RWPE1 (cell line): ENCODE data around the gene DMD.

Experiments used
- CTCF ChIA-PET: fragments of 350-600 bp; sonication (Branson Sonifier 250); formaldehyde crosslinking; extraction: SDS; loops from one replicate; lab custom pipeline; 2021; lab: Yijun Ruan, JAX
- POLR2A ChIA-PET: fragments of 400-600 bp; formaldehyde crosslinking; extraction: SDS; loops from one replicate; lab custom pipeline; 2020; ENCODE audit warnings: antibody characterized with exemption; ENCODE audit not compliant: low non-redundant PET; lab: Yijun Ruan, JAX
- DNase-seq: peaks from one replicate; pipeline ENCODE4 v3.0.0; 2012; ENCODE audit warnings: low spot score
- H3K27ac ChIP-seq: fragments of 450-650 bp; 2 replicates; pipeline ENCODE4 v1.5.1; 2017
- CTCF ChIP-seq: fragments of 450-650 bp; conservative IDR thresholded peaks from 2 replicates; pipeline ENCODE4 v1.5.1; 2017; ENCODE audit warnings: low read depth, mild to moderate bottlenecking

Gene DMD

GRCh38 chrX:32851556-32851955, 359.8 kb downstream of the DMD start:
- ChIA-PET POLR2A (no interaction called here), CTCF (no interaction called here)
- H3K27ac ChIP-seq = no peak overlapping the region
- no peak for TF ChIP-seq CTCF
- DNase-seq = no peak

- CTCF ChIA-PET = interaction anchor here (0.7 kb wide), 1 partner anchor 18 kb away, joined by 5 read pairs; no protein-coding TSS in a partner anchor
- DNase-seq = no peak
- POLR2A ChIA-PET = no interaction called here
- no peak for TF ChIP-seq CTCF
- no peak overlapping the region for H3K27ac ChIP-seq
Observed at GRCh38 chrX:32847921-32848320, 363.4 kb downstream of the DMD start.

- CTCF ChIA-PET = no interaction called here
- no peak overlapping the region for H3K27ac ChIP-seq
- POLR2A ChIA-PET = no interaction called here
- TF ChIP-seq CTCF = no peak
- DNase-seq = no peak
Observed at GRCh38 chrX:32842053-32842452, 369.3 kb downstream of the DMD start.

- H3K27ac ChIP-seq = no peak overlapping the region
- no peak for DNase-seq
- no peak for TF ChIP-seq CTCF
- POLR2A ChIA-PET = no interaction called here
- CTCF ChIA-PET = no interaction called here
Observed at GRCh38 chrX:32839781-32840180, 371.6 kb downstream of the DMD start.

DNA sequence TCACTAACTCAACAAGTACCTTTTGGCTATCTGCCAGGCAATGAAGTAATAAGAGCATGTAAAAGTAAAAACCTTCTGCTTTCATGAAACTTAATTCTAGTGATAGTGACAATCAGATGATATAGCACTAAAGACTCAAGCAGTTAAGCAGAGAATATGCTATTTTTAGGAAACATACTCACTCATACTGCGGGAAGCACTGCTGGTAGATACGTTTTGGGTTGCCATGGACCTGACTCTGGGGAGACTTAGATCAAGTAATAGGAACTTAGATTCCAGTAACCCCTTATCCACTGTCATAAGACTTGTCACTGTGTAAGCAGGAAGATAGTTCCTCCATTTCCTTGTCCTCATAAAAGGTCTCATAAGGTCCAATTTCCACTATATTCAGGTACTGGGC, 386.3 kb downstream of the DMD start:
- POLR2A ChIA-PET = no interaction called here
- H3K27ac ChIP-seq = no peak overlapping the region
- no peak for DNase-seq
- TF ChIP-seq CTCF = no peak
- CTCF ChIA-PET = no interaction called here

GRCh38 chrX:32804034-32804433, 407.3 kb downstream of the DMD start:
- ChIA-PET POLR2A (no interaction called here), CTCF (no interaction called here)
- DNase-seq = no peak
- TF ChIP-seq CTCF = no peak
- H3K27ac ChIP-seq = no peak overlapping the region

GRCh38 chrX:32798990-32799389, 412.4 kb downstream of the DMD start:
- no peak for DNase-seq
- CTCF ChIA-PET = no interaction called here
- no peak overlapping the region for H3K27ac ChIP-seq
- POLR2A ChIA-PET = no interaction called here
- TF ChIP-seq CTCF = no peak
